HEK293T (cell line): ENCODE data around the gene G6PC3.

Source experiments
- HDGF ChIP-seq: fragments of 450-650 bp; IDR thresholded peaks from 2 replicates; pipeline ENCODE4 v1.6.1; 2017; ENCODE audit warnings: antibody characterized with exemption, borderline replicate concordance
- L3MBTL2 ChIP-seq: fragments of 450-650 bp; conservative IDR thresholded peaks from 2 replicates; pipeline ENCODE4 v1.6.1; 2016; ENCODE audit warnings: mild to moderate bottlenecking
- ZNF384 ChIP-seq: fragments of 450-650 bp; IDR thresholded peaks from 2 replicates; pipeline ENCODE4 v1.6.1; 2016

DNA sequence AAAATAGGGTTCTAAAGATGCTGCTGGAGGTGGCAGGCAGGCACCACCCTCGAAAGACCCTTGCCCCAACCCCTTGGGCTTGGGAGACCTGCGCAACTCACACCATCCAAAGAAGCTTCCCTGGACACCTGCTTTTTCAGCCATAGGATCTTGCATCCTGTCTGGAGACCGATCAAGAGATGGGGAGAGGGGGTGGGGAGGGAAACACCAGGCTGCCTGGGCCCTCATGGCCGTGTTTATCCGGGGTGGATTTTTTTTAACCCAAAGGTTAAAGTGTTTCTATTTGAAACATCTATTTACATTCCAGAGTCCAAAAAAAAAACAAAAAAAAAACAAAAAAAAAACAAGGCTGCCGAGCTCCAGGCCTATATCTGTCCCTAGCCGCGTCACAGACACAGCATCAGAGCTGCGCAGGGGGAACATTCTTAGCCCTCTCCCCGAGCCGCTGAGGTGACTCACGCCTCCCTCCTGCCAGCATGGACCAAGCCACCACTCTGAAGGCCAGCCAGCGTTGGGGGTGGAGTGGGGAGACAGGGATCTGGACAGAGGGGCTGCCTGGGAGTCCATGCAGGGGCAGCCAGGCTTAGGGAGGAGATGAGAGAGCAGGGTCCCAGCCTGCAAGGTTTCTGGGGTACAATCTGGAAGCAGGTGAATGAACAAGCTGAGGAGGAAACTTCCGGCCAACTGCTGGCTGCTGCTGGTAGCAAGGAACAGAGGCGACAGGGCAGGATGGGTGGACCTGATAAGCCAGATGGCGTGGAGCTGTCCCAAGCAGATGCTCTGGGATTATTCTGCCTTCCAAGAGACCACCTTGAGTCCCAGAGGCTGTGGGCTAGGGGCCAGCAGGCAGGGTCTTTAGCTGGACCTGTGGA, 38.1 kb downstream of the G6PC3 start:
- TF ChIP-seq L3MBTL2 = no peak
- no peak for TF ChIP-seq HDGF
- no peak for TF ChIP-seq ZNF384
